Measurements from ENCODE around the gene EPB41L5. TPM values are rescaled to one million over a fixed set of nuclear protein-coding genes. Genes with fewer than 3 reads are reported as not detected.
"Not testable (repeated sequence)": the region's sequence is repeated elsewhere in the genome, so short reads cannot be mapped to it uniquely, and the experiment has no call there.

Gene EPB41L5
- total and polyA plus RNA-seq, 11 donors = 3.1 to 16.9 (median 9.8) TPM

DNA sequence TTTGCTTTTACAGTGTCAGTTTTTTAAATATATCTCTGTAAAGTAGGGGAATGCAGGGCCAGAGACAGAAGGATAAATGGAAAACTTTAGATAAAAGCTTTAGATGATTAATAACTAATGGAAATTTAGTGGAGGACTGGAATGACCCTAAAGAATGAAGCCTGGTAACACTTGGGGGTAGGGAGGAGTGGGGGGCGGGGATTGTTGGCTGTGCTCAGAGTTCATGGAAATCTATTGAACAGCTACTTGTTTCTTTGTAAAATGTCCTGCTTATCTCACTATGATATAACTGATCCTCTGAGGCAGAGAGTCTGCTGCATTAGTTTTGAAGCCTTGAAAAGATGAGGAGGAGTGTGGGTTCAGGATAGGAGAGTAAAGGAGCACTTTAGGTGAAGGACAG is 119.8 kb downstream of the EPB41L5 start:
- H3K27me3 ChIP-seq = no peaks in the 10 kb centered on the region
- H3K9me3 ChIP-seq = peaks cover 0 to 8% (median 0%) of the 10 kb centered on the region in 12 donors
- no peak overlapping the region for H3K4me3 ChIP-seq
- no peak overlapping the region for H3K27ac ChIP-seq
- no peaks in the 10 kb centered on the region for H3K4me1 ChIP-seq
- intact Hi-C loops (cut with DNase I) = no loop called here
- WGBS, 4 donors = 94 to 100% (median 98%) methylated on average over 1 of the region's 1 CpG
- no peak for TF ChIP-seq POLR2A (IDR thresholded peaks at IDR 0.05)
- TF ChIP-seq CTCF (IDR thresholded peaks at IDR 0.05) = no peak
- ATAC-seq (no peak), DNase-seq (no peak)
- peaks cover 0 to 40% (median 23%) of the 10 kb centered on the region in 9 donors for H3K36me3 ChIP-seq

GRCh38 chr2:120133572-120134244 is 120.8 kb downstream of the EPB41L5 start:
- 93 to 100% (median 99%) methylated on average over 2 of the region's 2 CpGs for WGBS, 4 donors
- no peak overlapping the region for H3K4me3 ChIP-seq
- H3K4me1 ChIP-seq = no peaks in the 10 kb centered on the region
- no peak overlapping the region for H3K27ac ChIP-seq
- peaks cover 0 to 8% (median 0%) of the 10 kb centered on the region in 12 donors for H3K9me3 ChIP-seq
- TF ChIP-seq POLR2A (IDR thresholded peaks at IDR 0.05) (no peak), CTCF (IDR thresholded peaks at IDR 0.05) (no peak)
- intact Hi-C loops (cut with DNase I) = no loop called here
- no peaks in the 10 kb centered on the region for H3K27me3 ChIP-seq
- no peak for ATAC-seq
- H3K36me3 ChIP-seq = peaks cover 0 to 37% (median 21%) of the 10 kb centered on the region in 9 donors
- DNase-seq = no peak

DNA sequence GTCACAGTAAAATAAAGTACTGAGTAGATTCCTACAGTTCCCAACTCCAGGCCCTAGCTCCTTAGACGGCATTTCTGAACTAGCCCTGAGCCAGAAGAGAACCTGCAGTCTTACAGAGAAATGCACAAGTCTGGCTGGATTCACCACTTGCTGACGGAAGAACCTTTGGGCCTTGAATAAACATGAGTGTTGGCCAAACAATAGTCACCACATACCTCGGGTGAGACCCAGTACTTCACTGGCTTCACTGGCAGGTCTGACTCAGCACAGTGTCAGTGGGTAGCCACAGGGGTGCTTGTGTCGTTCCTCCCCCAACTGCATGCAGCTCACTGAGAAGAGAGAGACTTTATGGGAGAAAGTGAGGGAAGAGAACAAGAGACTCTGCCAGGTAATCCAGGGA is 121.4 kb downstream of the EPB41L5 start:
- intact Hi-C loops (cut with DNase I) = no loop called here
- peaks cover 0 to 37% (median 21%) of the 10 kb centered on the region in 9 donors for H3K36me3 ChIP-seq
- no peaks in the 10 kb centered on the region for H3K4me1 ChIP-seq
- no peak for TF ChIP-seq POLR2A (IDR thresholded peaks at IDR 0.05)
- TF ChIP-seq CTCF (IDR thresholded peaks at IDR 0.05) = no peak
- no peak for DNase-seq
- ATAC-seq = no peak
- H3K27ac ChIP-seq = no peak overlapping the region
- WGBS, 4 donors = 92 to 98% (median 94%) methylated on average over 4 of the region's 4 CpGs
- H3K9me3 ChIP-seq = peaks cover 0 to 8% (median 0%) of the 10 kb centered on the region in 12 donors
- H3K27me3 ChIP-seq = no peaks in the 10 kb centered on the region
- no peak overlapping the region for H3K4me3 ChIP-seq

- intact Hi-C loops (cut with DNase I); ATAC-seq: not testable (repeated sequence)
Measured at GRCh38 chr2:120135013-120135412, 122.1 kb downstream of the EPB41L5 start.

GRCh38 chr2:120140866-120141265 is 128.0 kb downstream of the EPB41L5 start:
- Histone ChIP-seq H3K27ac (no peak overlapping the region), H3K4me1 (peaks cover 0 to 4% (median 0%) of the 10 kb centered on the region in 12 donors), H3K27me3 (no peaks in the 10 kb centered on the region), H3K4me3 (no peak overlapping the region), H3K36me3 (peaks cover 0 to 17% (median 0%) of the 10 kb centered on the region in 9 donors), H3K9me3 (no peaks in the 10 kb centered on the region)
- no peak for TF ChIP-seq POLR2A (IDR thresholded peaks at IDR 0.05)
- TF ChIP-seq CTCF (IDR thresholded peaks at IDR 0.05) = no peak
- WGBS, 4 donors = 85 to 91% (median 89%) methylated on average over 4 of the region's 4 CpGs
- DNase-seq (no peak), ATAC-seq (no peak)
- intact Hi-C loops (cut with DNase I) = no loop called here

More at GRCh38 chr2:120135013-120135412, 122.1 kb downstream of the EPB41L5 start:
- 96 to 99% (median 98%) methylated on average over 2 of the region's 2 CpGs for WGBS, 4 donors
- not testable (repeated sequence) for H3K4me1 ChIP-seq, H3K4me3 ChIP-seq, H3K27me3 ChIP-seq, H3K9me3 ChIP-seq, DNase-seq, H3K27ac ChIP-seq
- H3K36me3 ChIP-seq = peaks cover 0 to 35% (median 21%) of the 10 kb centered on the region in 9 donors
